DOHH2 (cell line): ENCODE measurements around the gene PLA2G4E.

Experiments used
- H3F3A ChIP-seq: fragments of 200-600 bp; sonication (generic), shearing (Covaris generic); 2 replicates; pipeline ENCODE4 v1.6.0; 2016; ENCODE audit warnings: antibody characterized with exemption, mild to moderate bottlenecking; ENCODE audit not compliant: control insufficient read depth, insufficient read depth
- H3K27ac ChIP-seq: fragments of 200-600 bp; sonication (generic); 2 replicates; pipeline ENCODE4 v1.5.1; 2014; ENCODE audit warnings: low read depth, mild to moderate bottlenecking, low read length, moderate library complexity
- H3K27me3 ChIP-seq: fragments of 200-600 bp; sonication (generic); 2 replicates; pipeline ENCODE4 v1.6.1; 2014; ENCODE audit warnings: mild to moderate bottlenecking, low read length, mixed read lengths; ENCODE audit not compliant: control insufficient read depth
- H3K36me3 ChIP-seq: fragments of 200-600 bp; sonication (generic); 2 replicates; pipeline ENCODE4 v1.6.1; 2014; ENCODE audit warnings: mild to moderate bottlenecking, low read length, moderate library complexity, mixed read lengths; ENCODE audit not compliant: control insufficient read depth
- H3K4me1 ChIP-seq: fragments of 200-600 bp; sonication (generic); 2 replicates; pipeline ENCODE4 v1.6.1; 2014; ENCODE audit warnings: mild to moderate bottlenecking, low read length, mixed read lengths; ENCODE audit not compliant: control insufficient read depth
- H3K4me2 ChIP-seq: fragments of 200-600 bp; sonication (generic); 2 replicates; pipeline ENCODE4 v1.6.0; 2014; ENCODE audit warnings: mild to moderate bottlenecking, low read length, moderate library complexity
- H3K4me3 ChIP-seq: fragments of 200-600 bp; sonication (generic); 2 replicates; pipeline ENCODE4 v1.5.1; 2014; ENCODE audit warnings: mild to moderate bottlenecking, low read length, mixed read lengths
- H3K79me2 ChIP-seq: fragments of 200-600 bp; sonication (generic); 2 replicates; pipeline ENCODE4 v1.6.1; 2014; ENCODE audit warnings: mild to moderate bottlenecking, low read length, mixed read lengths; ENCODE audit not compliant: control insufficient read depth
- H3K9me2 ChIP-seq: fragments of 200-600 bp; sonication (generic); replicated peaks from 2 replicates; pipeline ENCODE4 v1.6.1; 2014; ENCODE audit warnings: mild to moderate bottlenecking, low read length, mixed read lengths; ENCODE audit not compliant: control insufficient read depth
- H3K9me3 ChIP-seq: fragments of 200-600 bp; sonication (generic); 2 replicates; pipeline ENCODE4 v1.6.1; 2014; ENCODE audit warnings: antibody characterized with exemption, low read length, mixed read lengths; ENCODE audit not compliant: control insufficient read depth, insufficient read depth
- H4K20me1 ChIP-seq: fragments of 200-600 bp; sonication (generic); 2 replicates; pipeline ENCODE4 v1.6.0; 2014; ENCODE audit warnings: low read depth, mild to moderate bottlenecking, antibody characterized with exemption, low read length, moderate library complexity; ENCODE audit not compliant: control insufficient read depth, insufficient read depth
- EZH2phosphoT487 ChIP-seq: fragments of 200-600 bp; sonication (generic); IDR thresholded peaks from 2 replicates; pipeline ENCODE4 v1.6.1; 2017; ENCODE audit warnings: borderline replicate concordance, mild to moderate bottlenecking, antibody characterized with exemption, low read length, moderate library complexity, mixed read lengths
- TF ChIP-seq, protein P1 (sequence below): fragments of 200-600 bp; sonication (generic); IDR thresholded peaks from one replicate; pipeline ENCODE4 v1.5.1; 2014; ENCODE audit warnings: antibody characterized with exemption, mild to moderate bottlenecking, low read depth, low read length; ENCODE audit not compliant: poor library complexity, severe bottlenecking

PLA2G4E gene

DNA sequence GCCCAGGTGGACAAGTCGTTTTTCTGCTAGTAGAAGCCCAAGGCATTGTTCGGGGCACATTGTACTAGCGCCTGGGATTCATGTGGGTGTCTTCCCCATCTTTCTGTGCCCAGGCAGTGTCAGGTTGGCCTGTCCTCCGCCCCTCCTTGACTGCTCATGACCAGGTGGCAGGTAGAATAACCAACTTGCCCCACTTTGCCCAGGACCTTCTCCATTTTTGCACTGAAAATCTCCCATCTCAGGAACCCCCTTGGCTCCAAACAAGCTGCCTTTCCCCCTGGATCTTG lies 39.6 kb upstream of the PLA2G4E start:
- H3K36me3 ChIP-seq, result no peaks in the 10 kb centered on the region

GRCh38 chr15:42059661-42060476 lies 39.0 kb upstream of the PLA2G4E start:
- no peaks in the 10 kb centered on the region for H3K79me2 ChIP-seq
- H3K4me1 ChIP-seq, result peaks cover 1% of the 10 kb centered on the region
- no peaks in the 10 kb centered on the region for H3F3A ChIP-seq
- TF ChIP-seq, protein P1, sequence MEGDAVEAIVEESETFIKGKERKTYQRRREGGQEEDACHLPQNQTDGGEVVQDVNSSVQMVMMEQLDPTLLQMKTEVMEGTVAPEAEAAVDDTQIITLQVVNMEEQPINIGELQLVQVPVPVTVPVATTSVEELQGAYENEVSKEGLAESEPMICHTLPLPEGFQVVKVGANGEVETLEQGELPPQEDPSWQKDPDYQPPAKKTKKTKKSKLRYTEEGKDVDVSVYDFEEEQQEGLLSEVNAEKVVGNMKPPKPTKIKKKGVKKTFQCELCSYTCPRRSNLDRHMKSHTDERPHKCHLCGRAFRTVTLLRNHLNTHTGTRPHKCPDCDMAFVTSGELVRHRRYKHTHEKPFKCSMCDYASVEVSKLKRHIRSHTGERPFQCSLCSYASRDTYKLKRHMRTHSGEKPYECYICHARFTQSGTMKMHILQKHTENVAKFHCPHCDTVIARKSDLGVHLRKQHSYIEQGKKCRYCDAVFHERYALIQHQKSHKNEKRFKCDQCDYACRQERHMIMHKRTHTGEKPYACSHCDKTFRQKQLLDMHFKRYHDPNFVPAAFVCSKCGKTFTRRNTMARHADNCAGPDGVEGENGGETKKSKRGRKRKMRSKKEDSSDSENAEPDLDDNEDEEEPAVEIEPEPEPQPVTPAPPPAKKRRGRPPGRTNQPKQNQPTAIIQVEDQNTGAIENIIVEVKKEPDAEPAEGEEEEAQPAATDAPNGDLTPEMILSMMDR, result peak; percentile 94
- no peak for TF ChIP-seq EZH2phosphoT487
- no peak overlapping the region for H3K27ac ChIP-seq
- H3K9me3 ChIP-seq, result no peaks in the 10 kb centered on the region
- H3K4me3 ChIP-seq, result no peak overlapping the region
- peaks cover 34% of the 10 kb centered on the region for H3K27me3 ChIP-seq
- no peaks in the 10 kb centered on the region for H3K9me2 ChIP-seq
- no peak overlapping the region for H3K4me2 ChIP-seq
- H3K36me3 ChIP-seq, result no peaks in the 10 kb centered on the region
- no peaks in the 10 kb centered on the region for H4K20me1 ChIP-seq

More for the DNA sequence above, 39.6 kb upstream of the PLA2G4E start:
- H3K4me3 ChIP-seq, result no peak overlapping the region
- H3K4me2 ChIP-seq, result no peak overlapping the region
- peaks cover 7% of the 10 kb centered on the region for H3K4me1 ChIP-seq
- H3K27ac ChIP-seq, result no peak overlapping the region
- no peaks in the 10 kb centered on the region for H3K9me3 ChIP-seq
- H3K9me2 ChIP-seq, result no peaks in the 10 kb centered on the region
- H3K27me3 ChIP-seq, result peaks cover 30% of the 10 kb centered on the region
- H3F3A ChIP-seq, result no peaks in the 10 kb centered on the region
- no peaks in the 10 kb centered on the region for H4K20me1 ChIP-seq
- TF ChIP-seq EZH2phosphoT487, result no peak
- TF ChIP-seq, protein P1, result no peak
- no peaks in the 10 kb centered on the region for H3K79me2 ChIP-seq

DNA sequence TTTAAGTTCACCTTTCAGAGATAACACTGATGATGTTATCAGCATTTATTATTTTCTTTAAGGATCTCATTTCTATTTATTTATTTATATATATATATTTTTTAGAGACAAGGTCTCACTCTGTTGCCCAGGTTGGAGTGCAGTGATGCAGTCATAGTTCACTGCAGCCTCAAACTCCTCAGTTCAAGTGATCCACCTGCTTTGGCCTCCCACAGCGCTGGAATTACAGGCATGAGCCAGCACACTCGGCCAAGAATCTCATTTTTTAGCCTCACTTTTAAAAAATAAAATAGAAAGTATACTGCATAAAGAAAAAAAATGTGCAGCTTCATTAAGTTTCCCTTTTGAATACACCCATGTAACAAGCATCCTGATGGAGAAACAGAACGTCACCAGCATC lies 37.9 kb upstream of the PLA2G4E start:
- peaks cover 36% of the 10 kb centered on the region for H3K27me3 ChIP-seq
- H3K9me3 ChIP-seq, result no peaks in the 10 kb centered on the region
- no peaks in the 10 kb centered on the region for H3F3A ChIP-seq
- no peaks in the 10 kb centered on the region for H3K79me2 ChIP-seq
- H3K4me1 ChIP-seq, result no peaks in the 10 kb centered on the region; the same call in 1 of the 2 replicates
- H3K27ac ChIP-seq, result no peak overlapping the region
- no peak for TF ChIP-seq EZH2phosphoT487
- TF ChIP-seq, protein P1, result no peak
- no peak overlapping the region for H3K4me3 ChIP-seq
- H3K36me3 ChIP-seq, result no peaks in the 10 kb centered on the region
- H4K20me1 ChIP-seq, result no peaks in the 10 kb centered on the region
- H3K9me2 ChIP-seq, result no peaks in the 10 kb centered on the region
- H3K4me2 ChIP-seq, result no peak overlapping the region
